Raji (cell line): ENCODE data around the gene CNOT4.

Experiments
- POLR2A ChIP-seq: IDR thresholded peaks from 2 replicates; pipeline ENCODE4 v1.6.1; 2011; ENCODE audit warnings: low read depth, low read length, control low read depth; ENCODE audit not compliant: insufficient read depth

The CNOT4 gene

GRCh38 chr7:135403302-135403701 lies 106.6 kb downstream of the CNOT4 start:
- TF ChIP-seq POLR2A: no peak

- TF ChIP-seq POLR2A: no peak
Observed at GRCh38 chr7:135397689-135398088, 112.2 kb downstream of the CNOT4 start.

- no peak for TF ChIP-seq POLR2A
Observed at GRCh38 chr7:135392701-135393100, 117.2 kb downstream of the CNOT4 start.

- no peak for TF ChIP-seq POLR2A
Observed at GRCh38 chr7:135391514-135391913, 118.4 kb downstream of the CNOT4 start.

- TF ChIP-seq POLR2A: no peak
Observed at GRCh38 chr7:135390829-135391228, 119.1 kb downstream of the CNOT4 start.

GRCh38 chr7:135389971-135390370 lies 119.9 kb downstream of the CNOT4 start:
- no peak for TF ChIP-seq POLR2A

- TF ChIP-seq POLR2A: no peak
Observed at GRCh38 chr7:135388616-135389015, 121.3 kb downstream of the CNOT4 start.

GRCh38 chr7:135386776-135387175 lies 123.1 kb downstream of the CNOT4 start:
- TF ChIP-seq POLR2A: no peak

- no peak for TF ChIP-seq POLR2A
Observed at GRCh38 chr7:135386181-135386580, 123.7 kb downstream of the CNOT4 start.

GRCh38 chr7:135385209-135385608 lies 124.7 kb downstream of the CNOT4 start:
- no peak for TF ChIP-seq POLR2A

GRCh38 chr7:135383525-135384175 lies 126.3 kb downstream of the CNOT4 start:
- no peak for TF ChIP-seq POLR2A

- no peak for TF ChIP-seq POLR2A
Observed at GRCh38 chr7:135382173-135382572, 127.7 kb downstream of the CNOT4 start.

- TF ChIP-seq POLR2A: no peak
Observed at GRCh38 chr7:135381369-135381768, 128.5 kb downstream of the CNOT4 start.

- TF ChIP-seq POLR2A: no peak
Observed at GRCh38 chr7:135380351-135380750, 129.6 kb downstream of the CNOT4 start.

- no peak for TF ChIP-seq POLR2A
Observed at GRCh38 chr7:135377171-135377570, 132.7 kb downstream of the CNOT4 start.

- TF ChIP-seq POLR2A: no peak
Observed at GRCh38 chr7:135375908-135376699, 133.8 kb downstream of the CNOT4 start.

GRCh38 chr7:135374736-135375135 lies 135.2 kb downstream of the CNOT4 start:
- no peak for TF ChIP-seq POLR2A

GRCh38 chr7:135372222-135372621 lies 137.7 kb downstream of the CNOT4 start:
- no peak for TF ChIP-seq POLR2A
